T-helper 17 cell (primary cell): ENCODE measurements around the gene OR8B4. TPM values are rescaled to one million over a fixed set of nuclear protein-coding genes. Genes with fewer than 3 reads are reported as not detected.
"Not testable (repeated sequence)": the region's sequence is repeated elsewhere in the genome, so short reads cannot be mapped to it uniquely, and the experiment has no call there.

Experiments
- ATAC-seq: fragments of 150-1000 bp; cut with Tn5 transposase; 2 replicates; pipeline ENCODE4 v1.10.0; 2021; ENCODE audit warnings: mild to moderate bottlenecking, moderate library complexity
- DNase-seq, 3 donors: peaks; one replicate each; pipeline versions ENCODE4 v3.0.0 to v3.0.0-alpha.2; 2020 to 2021
- H3K9me3 ChIP-seq: one replicate; pipeline ENCODE4 v1.7.0; 2013; ENCODE audit warnings: low read length, mild to moderate bottlenecking; ENCODE audit not compliant: control insufficient read depth, poor library complexity, severe bottlenecking
- H3K27ac Mint-ChIP-seq: one replicate; pipeline ENCODE4 v1.8.0; 2022; ENCODE audit warnings: mild to moderate bottlenecking, moderate library complexity, mixed read lengths
- H3K27me3 Mint-ChIP-seq: one replicate; pipeline ENCODE4 v1.8.0; 2022; ENCODE audit warnings: mixed read lengths
- H3K36me3 Mint-ChIP-seq: one replicate; pipeline ENCODE4 v1.8.0; 2022; ENCODE audit warnings: low read depth, mixed read lengths
- H3K4me1 Mint-ChIP-seq: one replicate; pipeline ENCODE4 v1.8.0; 2022; ENCODE audit warnings: mild to moderate bottlenecking, mixed read lengths
- H3K4me3 Mint-ChIP-seq: one replicate; pipeline ENCODE4 v1.8.0; 2022; ENCODE audit warnings: mild to moderate bottlenecking, moderate library complexity, mixed read lengths
- total RNA-seq, 4 donors: library from RNA in 2 of 4; stranded (reverse) in 2 of 4; gene quantifications; one replicate each; pipeline ENCODE4 v1.2.3 and lab custom pipeline; 2022 to 2026

The OR8B4 gene
- total RNA-seq (not detected), total RNA-seq (lab: John Stamatoyannopoulos, UW) (0 reads per million in 2 donors)

- Mint-ChIP-seq H3K4me3 (no peak within 1 kb of the TSS), H3K4me1 (no peaks in the 10 kb centered on the region), H3K27ac (no peak within 1 kb of the TSS), H3K27me3 (peaks cover 53% of the 10 kb centered on the region), H3K36me3 (no peaks in the 10 kb centered on the region)
- no peak for ATAC-seq
- no peak for DNase-seq
- H3K9me3 ChIP-seq, result no peaks in the 10 kb centered on the region
These were observed at the start of gene OR8B4 for GRCh38 chr11:124424384-124424921. OR8B4 (minus strand) TSS chr11:124424871; CDS start chr11:124424871, 0 bp downstream.

- Mint-ChIP-seq H3K27ac (no peak overlapping the region), H3K27me3 (peaks cover 21% of the 10 kb centered on the region), H3K36me3 (no peaks in the 10 kb centered on the region), H3K4me3 (no peak overlapping the region), H3K4me1 (no peaks in the 10 kb centered on the region)
- no peak for DNase-seq
- ATAC-seq, result no peak
- no peaks in the 10 kb centered on the region for H3K9me3 ChIP-seq
These were observed 49.4 kb upstream of the OR8B4 start for GRCh38 chr11:124474079-124474478.

GRCh38 chr11:124473476-124473875 is 48.8 kb upstream of the OR8B4 start:
- H3K27ac Mint-ChIP-seq, result no peak overlapping the region

GRCh38 chr11:124470561-124471227 is 46.0 kb upstream of the OR8B4 start:
- H3K4me3 Mint-ChIP-seq, result no peak overlapping the region
- H3K27ac Mint-ChIP-seq, result no peak overlapping the region
- ATAC-seq, result no peak

More at GRCh38 chr11:124473476-124473875, 48.8 kb upstream of the OR8B4 start:
- Mint-ChIP-seq H3K27me3 (peaks cover 21% of the 10 kb centered on the region), H3K4me1 (no peaks in the 10 kb centered on the region), H3K36me3 (no peaks in the 10 kb centered on the region), H3K4me3 (no peak overlapping the region)
- DNase-seq, result no peak
- H3K9me3 ChIP-seq, result no peaks in the 10 kb centered on the region
- ATAC-seq, result no peak

GRCh38 chr11:124467381-124467927 is 42.8 kb upstream of the OR8B4 start:
- H3K9me3 ChIP-seq, result no peaks in the 10 kb centered on the region
- no peak overlapping the region for H3K4me3 Mint-ChIP-seq
- H3K4me1 Mint-ChIP-seq, result no peaks in the 10 kb centered on the region
- no peak for ATAC-seq
- peaks cover 32% of the 10 kb centered on the region for H3K27me3 Mint-ChIP-seq
- no peaks in the 10 kb centered on the region for H3K36me3 Mint-ChIP-seq
- DNase-seq, result no peak
- no peak overlapping the region for H3K27ac Mint-ChIP-seq

More at GRCh38 chr11:124470561-124471227, 46.0 kb upstream of the OR8B4 start:
- Mint-ChIP-seq H3K27me3 (peaks cover 26% of the 10 kb centered on the region), H3K4me1 (no peaks in the 10 kb centered on the region), H3K36me3 (no peaks in the 10 kb centered on the region)
- DNase-seq, result no peak
- H3K9me3 ChIP-seq, result no peaks in the 10 kb centered on the region

GRCh38 chr11:124465368-124465767 is 40.7 kb upstream of the OR8B4 start:
- no peaks in the 10 kb centered on the region for H3K9me3 ChIP-seq
- no peak overlapping the region for H3K27ac Mint-ChIP-seq
- ATAC-seq (no peak), DNase-seq (no peak)
- peaks cover 25% of the 10 kb centered on the region for H3K27me3 Mint-ChIP-seq
- no peaks in the 10 kb centered on the region for H3K4me1 Mint-ChIP-seq
- H3K36me3 Mint-ChIP-seq, result no peaks in the 10 kb centered on the region
- H3K4me3 Mint-ChIP-seq, result no peak overlapping the region

- ATAC-seq, result no peak
- no peak overlapping the region for H3K4me3 Mint-ChIP-seq
- peaks cover 21% of the 10 kb centered on the region for H3K27me3 Mint-ChIP-seq
- no peaks in the 10 kb centered on the region for H3K9me3 ChIP-seq
- no peaks in the 10 kb centered on the region for H3K36me3 Mint-ChIP-seq
- H3K27ac Mint-ChIP-seq, result no peak overlapping the region
- no peak for DNase-seq
- H3K4me1 Mint-ChIP-seq, result no peaks in the 10 kb centered on the region
These were observed 39.3 kb upstream of the OR8B4 start for GRCh38 chr11:124463990-124464389.

- H3K9me3 ChIP-seq, result no peaks in the 10 kb centered on the region
- no peaks in the 10 kb centered on the region for H3K4me1 Mint-ChIP-seq
- H3K27me3 Mint-ChIP-seq, result peaks cover 19% of the 10 kb centered on the region
- no peak overlapping the region for H3K27ac Mint-ChIP-seq
- DNase-seq, result no peak
- no peak overlapping the region for H3K4me3 Mint-ChIP-seq
- H3K36me3 Mint-ChIP-seq, result no peaks in the 10 kb centered on the region
- no peak for ATAC-seq
These were observed 38.7 kb upstream of the OR8B4 start for GRCh38 chr11:124463324-124463723.

DNA sequence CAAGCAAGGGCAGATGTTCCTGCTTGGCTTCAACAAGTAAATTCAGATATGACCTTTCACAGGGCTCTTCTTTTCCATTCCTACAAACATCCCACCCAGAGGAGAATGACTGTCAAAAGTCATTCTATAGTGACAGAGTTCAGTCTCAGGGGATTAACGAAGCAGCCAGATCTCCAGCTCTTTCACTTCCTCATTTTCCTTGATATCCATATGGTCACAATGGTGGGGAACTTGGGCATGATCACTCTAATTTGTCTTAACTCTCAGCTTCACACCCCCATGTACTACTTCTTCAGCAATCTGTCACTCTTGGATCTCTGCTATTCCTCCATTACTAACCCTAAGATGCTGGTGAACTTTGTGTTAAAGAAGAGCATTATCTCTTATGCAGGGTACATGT is 35.8 kb upstream of the OR8B4 start:
- Mint-ChIP-seq H3K4me3 (no peak overlapping the region), H3K36me3 (no peaks in the 10 kb centered on the region), H3K4me1 (no peaks in the 10 kb centered on the region), H3K27me3 (peaks cover 8% of the 10 kb centered on the region), H3K27ac (no peak overlapping the region)
- no peaks in the 10 kb centered on the region for H3K9me3 ChIP-seq
- no peak for DNase-seq
- no peak for ATAC-seq

- not testable (repeated sequence) for DNase-seq, H3K9me3 ChIP-seq, H3K27ac Mint-ChIP-seq, H3K4me3 Mint-ChIP-seq, H3K4me1 Mint-ChIP-seq, H3K36me3 Mint-ChIP-seq, ATAC-seq, H3K27me3 Mint-ChIP-seq
These were observed 34.7 kb upstream of the OR8B4 start for GRCh38 chr11:124459379-124459778.

DNA sequence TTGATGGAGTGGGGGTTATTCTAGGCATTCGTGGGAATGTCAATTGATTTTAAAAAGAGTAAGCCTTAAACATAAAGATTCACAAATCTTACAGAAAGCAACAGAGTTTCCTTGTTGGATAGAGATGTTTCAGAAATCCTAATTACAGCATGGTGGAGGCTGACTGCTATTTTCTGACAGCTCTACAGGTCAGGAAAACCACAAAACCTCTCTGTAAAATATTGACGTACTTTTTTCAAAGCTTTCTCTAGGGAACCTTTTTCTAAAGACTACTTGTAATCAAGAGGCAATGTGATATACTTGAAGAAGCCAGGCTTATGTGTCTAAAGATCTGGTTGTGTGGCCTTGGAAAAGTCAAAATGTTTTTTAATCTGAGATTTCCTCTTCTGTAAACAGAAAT is 29.9 kb upstream of the OR8B4 start:
- H3K4me1 Mint-ChIP-seq, result no peaks in the 10 kb centered on the region
- no peaks in the 10 kb centered on the region for H3K27me3 Mint-ChIP-seq
- H3K36me3 Mint-ChIP-seq, result no peaks in the 10 kb centered on the region
- DNase-seq (no peak), ATAC-seq (no peak)
- no peaks in the 10 kb centered on the region for H3K9me3 ChIP-seq
- no peak overlapping the region for H3K4me3 Mint-ChIP-seq
- H3K27ac Mint-ChIP-seq, result no peak overlapping the region

DNA sequence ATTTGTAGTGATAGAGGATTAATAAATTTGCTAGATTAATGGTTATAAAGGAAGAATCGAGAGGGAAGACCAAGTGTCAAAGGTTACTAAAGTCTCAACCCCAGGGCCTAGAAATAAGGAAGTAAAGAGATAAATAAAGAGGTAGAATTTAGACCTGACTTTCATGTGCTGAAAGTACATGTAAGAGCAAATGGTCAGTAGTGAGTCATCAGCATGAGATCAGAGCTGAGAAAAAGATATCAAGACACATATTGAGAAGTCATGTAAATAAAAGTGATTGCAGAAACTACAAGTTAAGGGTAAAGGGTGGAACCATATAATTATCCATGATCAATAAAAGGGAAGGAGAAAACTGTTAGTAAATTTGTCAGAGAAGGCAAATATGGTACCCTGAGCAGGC is 22.2 kb upstream of the OR8B4 start:
- Mint-ChIP-seq H3K27me3 (peaks cover 18% of the 10 kb centered on the region), H3K4me1 (no peaks in the 10 kb centered on the region), H3K4me3 (no peak overlapping the region), H3K36me3 (no peaks in the 10 kb centered on the region), H3K27ac (no peak overlapping the region)
- no peak for ATAC-seq
- no peaks in the 10 kb centered on the region for H3K9me3 ChIP-seq
- no peak for DNase-seq

GRCh38 chr11:124445646-124446150 is 21.0 kb upstream of the OR8B4 start, which contains the start of gene OR8B8:
OR8B8 (minus strand) TSS chr11:124445696; CDS start chr11:124441085, 4,611 bp downstream.
- no peak within 1 kb of the TSS for H3K27ac Mint-ChIP-seq
- H3K36me3 Mint-ChIP-seq, result no peaks in the 10 kb centered on the region
- ATAC-seq (no peak), DNase-seq (no peak)
- no peak within 1 kb of the TSS for H3K4me3 Mint-ChIP-seq
- H3K4me1 Mint-ChIP-seq, result no peaks in the 10 kb centered on the region
- H3K9me3 ChIP-seq, result no peaks in the 10 kb centered on the region
- peaks cover 18% of the 10 kb centered on the region for H3K27me3 Mint-ChIP-seq
